PC-9 (cell line): ENCODE measurements around the gene ABCA12.

ENCODE experiments used
- CTCF ChIP-seq: fragments of 200-600 bp; sonication (generic); conservative IDR thresholded peaks from 2 replicates; pipeline ENCODE4 v1.6.1; 2017; ENCODE audit warnings: mixed run types, antibody characterized with exemption, mild to moderate bottlenecking, moderate library complexity
- EZH2 ChIP-seq: fragments of 200-600 bp; sonication (generic); IDR thresholded peaks from 2 replicates; pipeline ENCODE4 v1.8.0; 2017; ENCODE audit warnings: antibody characterized with exemption, low read depth

GRCh38 chr2:215137741-215138340 is 585 bp downstream of the ABCA12 start:
- no peak for TF ChIP-seq CTCF
- TF ChIP-seq EZH2, result no peak
